Natural killer cell treated with Interleukin-12 subunit alpha and Interleukin-12 subunit beta and Interleukin-15 and Interleukin-18, amount 100 ng/mL, for 72 hours (primary cell): Measurements from ENCODE around the gene TAF6L. TPM values are rescaled to one million over a fixed set of nuclear protein-coding genes. Genes with fewer than 3 reads are reported as not detected.
A peak's percentile ranks its signal among the peaks of the same experiment; 100 is the strongest.
"Not testable (repeated sequence)": the region's sequence is repeated elsewhere in the genome, so short reads cannot be mapped to it uniquely, and the experiment has no call there.

Experiments
- ATAC-seq, 2 donors: fragments of 150-1000 bp; cut with Tn5 transposase in 1 of 2; sonication (Bioruptor Pico), chemical (Tn5 transposase) in 1 of 2; 2 replicates each; pipeline ENCODE4 v1.10.0; 2021
- DNase-seq: peaks from one replicate; pipeline ENCODE4 v3.0.0; 2022; ENCODE audit warnings: low spot score
- H3K27ac Mint-ChIP-seq, 2 donors: 1 replicate in 1 of 2; 2 replicates in 1 of 2; pipeline ENCODE4 v1.8.0; 2022; ENCODE audit warnings: mixed read lengths in 2 of 2, mild to moderate bottlenecking in 1 of 2, moderate library complexity in 1 of 2
- H3K27me3 Mint-ChIP-seq, 2 donors: 1 replicate in 1 of 2; 2 replicates in 1 of 2; pipeline ENCODE4 v1.8.0; 2022; ENCODE audit warnings: mixed read lengths in 2 of 2
- H3K36me3 Mint-ChIP-seq: one replicate; pipeline ENCODE4 v1.8.0; 2022; ENCODE audit warnings: mixed read lengths
- H3K4me1 Mint-ChIP-seq, 2 donors: 1 replicate in 1 of 2; 2 replicates in 1 of 2; pipeline ENCODE4 v1.8.0; 2022; ENCODE audit warnings: low read depth in 2 of 2, mixed read lengths in 2 of 2, mild to moderate bottlenecking in 1 of 2
- H3K4me3 Mint-ChIP-seq: one replicate; pipeline ENCODE4 v1.8.0; 2022; ENCODE audit warnings: mixed read lengths
- H3K9me3 Mint-ChIP-seq: 2 replicates; pipeline ENCODE4 v1.8.0; 2022; ENCODE audit warnings: mixed read lengths
- total RNA-seq, 2 donors: library from RNA; stranded (reverse); gene quantifications; one replicate each; pipeline ENCODE4 v1.2.3, GENCODE V29; 2022

Gene TAF6L
- total RNA-seq, 2 donors from 2014 or later = 13.9 to 34.1 TPM

- Mint-ChIP-seq H3K27ac (no peak overlapping the region), H3K4me1 (peaks cover 6% of the 10 kb centered on the region in 2 donors), H3K27me3 (no peaks in the 10 kb centered on the region), H3K9me3 (no peaks in the 10 kb centered on the region), H3K36me3 (no peaks in the 10 kb centered on the region), H3K4me3 (no peak overlapping the region)
- ATAC-seq (no peak), DNase-seq (no peak)
These were observed 23.6 kb upstream of the TAF6L start for GRCh38 chr11:62747475-62748160.

GRCh38 chr11:62749931-62750330 is 21.3 kb upstream of the TAF6L start:
- H3K4me1 Mint-ChIP-seq, DNase-seq, H3K36me3 Mint-ChIP-seq, ATAC-seq, H3K27me3 Mint-ChIP-seq, H3K4me3 Mint-ChIP-seq, H3K27ac Mint-ChIP-seq, H3K9me3 Mint-ChIP-seq: not testable (repeated sequence)

DNA sequence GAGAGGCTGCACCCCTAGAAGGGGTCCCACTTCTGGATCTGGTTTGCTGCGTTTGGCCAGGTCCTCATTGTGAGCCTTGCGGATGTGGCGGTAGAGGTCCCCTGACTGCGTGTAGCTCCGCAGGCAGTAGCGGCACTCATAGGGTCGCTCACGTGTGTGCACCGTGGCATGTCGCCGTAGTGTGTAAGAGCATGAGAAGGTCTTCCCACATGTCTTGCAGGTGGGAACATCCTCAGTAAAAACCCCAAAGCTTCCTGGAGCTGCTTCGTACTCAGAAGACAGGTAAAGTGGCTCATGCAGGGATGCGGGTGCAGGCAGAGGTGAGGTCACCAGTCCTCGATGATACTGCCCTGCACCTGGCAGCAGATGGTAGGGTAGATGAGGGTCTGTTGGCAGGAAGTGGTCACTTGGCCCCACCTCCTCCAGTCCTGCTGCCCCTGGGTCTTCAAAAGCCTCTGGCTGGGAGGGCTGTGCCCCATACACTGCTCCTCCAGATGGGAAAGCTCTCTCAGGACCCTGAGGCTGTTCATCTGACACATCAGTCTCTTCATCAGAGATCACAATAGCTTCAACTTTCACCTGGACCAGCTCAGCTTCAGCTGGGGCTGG is 18.9 kb upstream of the TAF6L start:
- Mint-ChIP-seq H3K27me3 (no peaks in the 10 kb centered on the region), H3K4me3 (no peak overlapping the region), H3K4me1 (peaks cover 6 to 9% of the 10 kb centered on the region in 2 donors), H3K27ac (peak overlapping the region in 1 of 2 donors; percentile 90), H3K36me3 (no peaks in the 10 kb centered on the region), H3K9me3 (no peaks in the 10 kb centered on the region)
- DNase-seq = no peak
- ATAC-seq = no peak

GRCh38 chr11:62752994-62753735 is 18.0 kb upstream of the TAF6L start:
- Mint-ChIP-seq H3K36me3 (no peaks in the 10 kb centered on the region), H3K27me3 (no peaks in the 10 kb centered on the region), H3K4me1 (peaks cover 6 to 9% of the 10 kb centered on the region in 2 donors), H3K4me3 (peak overlapping the region; percentile 90), H3K27ac (peak overlapping the region; percentile 79 to 90), H3K9me3 (no peaks in the 10 kb centered on the region)
- ATAC-seq (no peak), DNase-seq (no peak)

DNA sequence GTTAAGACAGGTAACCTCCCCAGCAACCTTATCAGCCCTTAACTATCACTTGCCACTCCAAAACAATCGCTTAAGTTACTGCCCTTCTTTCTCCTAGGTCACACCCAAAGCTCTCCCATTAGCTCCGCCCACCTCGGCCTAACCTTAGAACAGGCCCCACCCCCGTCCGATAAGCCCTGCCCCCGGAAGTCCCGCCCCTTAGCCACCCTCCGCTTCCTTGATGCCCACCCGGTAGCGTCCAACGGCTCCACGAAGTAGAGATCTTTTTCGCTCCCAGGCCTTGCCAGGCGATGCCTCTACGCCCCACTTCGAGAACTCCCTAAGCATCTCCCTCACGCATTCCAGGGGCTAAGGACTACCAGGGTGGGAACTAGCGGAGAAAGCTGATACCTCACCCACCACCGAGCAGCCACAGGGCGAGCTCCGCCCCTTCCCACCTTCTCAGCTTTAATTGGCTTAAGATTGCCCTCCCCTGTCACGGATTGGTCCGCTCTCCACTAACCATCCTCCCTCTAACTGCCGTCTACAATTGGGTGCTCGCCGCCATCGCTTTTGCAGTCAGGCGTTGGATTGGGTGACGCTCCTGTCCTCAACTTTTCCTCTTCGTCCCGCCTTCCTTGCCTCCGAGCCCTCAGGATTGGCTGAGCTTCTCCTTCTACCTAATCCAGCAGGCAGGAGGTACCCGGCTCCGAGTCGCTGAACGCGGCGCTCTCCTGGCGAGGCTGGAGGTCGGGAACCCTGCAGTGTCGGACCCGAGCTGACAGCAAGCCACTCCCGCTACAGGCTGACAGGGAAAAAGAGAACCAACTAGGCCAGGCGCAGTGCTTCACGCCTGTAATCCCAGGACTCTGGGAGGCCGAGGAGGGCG is 17.2 kb upstream of the TAF6L start, which contains the start of gene ZBTB3:
Gene ZBTB3 (minus strand): TSS at position 425 of the 868 bp plus-strand sequence. CDS start 496 bp downstream, outside the sequence.
- no peaks in the 10 kb centered on the region for H3K27me3 Mint-ChIP-seq
- H3K9me3 Mint-ChIP-seq = no peaks in the 10 kb centered on the region
- H3K27ac Mint-ChIP-seq = peak within 1 kb of the TSS; percentile 79 to 90
- ATAC-seq (peak; percentile 98), DNase-seq (peak; percentile 98)
- peak within 1 kb of the TSS; percentile 90 for H3K4me3 Mint-ChIP-seq
- peaks cover 2 to 6% of the 10 kb centered on the region in 2 donors for H3K4me1 Mint-ChIP-seq
- no peaks in the 10 kb centered on the region for H3K36me3 Mint-ChIP-seq

- H3K27ac Mint-ChIP-seq = no peak overlapping the region
These were observed 16.0 kb upstream of the TAF6L start for GRCh38 chr11:62755086-62755615.

GRCh38 chr11:62757846-62758788 is 13.1 kb upstream of the TAF6L start:
- ATAC-seq (no peak), DNase-seq (no peak)
- Mint-ChIP-seq H3K36me3 (no peaks in the 10 kb centered on the region), H3K27ac (no peak overlapping the region), H3K4me3 (no peak overlapping the region), H3K27me3 (no peaks in the 10 kb centered on the region), H3K4me1 (peaks cover 14% of the 10 kb centered on the region in 2 donors), H3K9me3 (no peaks in the 10 kb centered on the region)

More at GRCh38 chr11:62755086-62755615, 16.0 kb upstream of the TAF6L start:
- H3K9me3 Mint-ChIP-seq = no peaks in the 10 kb centered on the region
- H3K27me3 Mint-ChIP-seq = no peaks in the 10 kb centered on the region
- ATAC-seq (no peak), DNase-seq (no peak)
- H3K4me3 Mint-ChIP-seq = peak overlapping the region; percentile 41
- H3K36me3 Mint-ChIP-seq = no peaks in the 10 kb centered on the region
- peaks cover 0 to 3% of the 10 kb centered on the region in 2 donors for H3K4me1 Mint-ChIP-seq

GRCh38 chr11:62760867-62761227 is 10.3 kb upstream of the TAF6L start:
- not testable (repeated sequence) for H3K36me3 Mint-ChIP-seq, H3K27me3 Mint-ChIP-seq, H3K9me3 Mint-ChIP-seq, DNase-seq, ATAC-seq
- peak overlapping the region; percentile 80 to 95 for H3K27ac Mint-ChIP-seq
- H3K4me3 Mint-ChIP-seq = peak overlapping the region; percentile 93
- H3K4me1 Mint-ChIP-seq = peaks cover 11 to 14% of the 10 kb centered on the region in 2 donors

DNA sequence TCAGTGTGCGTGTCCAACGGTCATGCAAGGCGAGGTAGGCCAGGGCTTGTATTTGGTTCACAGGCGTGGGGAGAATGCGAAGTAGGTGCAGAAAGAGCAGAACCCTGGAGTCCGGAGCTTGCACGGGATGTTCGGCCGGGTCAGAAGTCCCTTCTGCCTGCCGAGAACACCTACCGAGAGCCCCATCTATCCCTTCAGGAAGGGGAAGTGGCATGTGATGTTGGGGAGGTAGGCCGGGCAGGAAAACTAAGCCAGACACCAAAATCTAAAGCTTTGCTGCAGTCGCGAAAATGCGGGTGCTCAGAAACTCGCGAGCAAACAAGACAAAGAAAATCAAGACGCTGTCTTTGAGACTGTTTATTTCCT is 435 bp upstream of the TAF6L start:
- peak overlapping the region; percentile 86 for H3K4me3 Mint-ChIP-seq
- no peaks in the 10 kb centered on the region for H3K9me3 Mint-ChIP-seq
- no peaks in the 10 kb centered on the region for H3K27me3 Mint-ChIP-seq
- no peaks in the 10 kb centered on the region for H3K36me3 Mint-ChIP-seq
- peak overlapping the region; percentile 82 to 87 for H3K27ac Mint-ChIP-seq
- ATAC-seq (no peak), DNase-seq (peak; percentile 61)
- peaks cover 14 to 15% of the 10 kb centered on the region in 2 donors for H3K4me1 Mint-ChIP-seq

DNA sequence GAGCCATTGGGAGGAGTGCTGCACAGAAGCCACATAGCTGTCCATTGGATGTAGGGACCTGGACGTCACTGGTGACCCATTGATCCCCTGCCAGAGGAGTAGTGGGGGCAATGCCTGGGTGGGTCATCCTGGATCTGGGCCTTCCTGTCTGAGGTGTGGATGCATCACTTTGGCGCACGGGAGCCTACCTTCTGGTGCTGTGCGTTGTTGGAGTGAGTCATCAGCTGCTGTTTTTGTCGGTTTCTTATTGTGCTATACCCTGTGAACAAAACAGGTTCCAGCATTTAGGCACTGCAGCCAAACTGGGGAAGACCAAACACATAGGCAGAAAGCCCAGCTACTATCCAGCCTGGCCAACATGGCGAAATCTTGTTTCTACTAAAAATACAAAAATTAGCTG is 3.2 kb downstream of the TAF6L start:
- H3K4me1 Mint-ChIP-seq = peaks cover 20 to 21% of the 10 kb centered on the region in 2 donors
- DNase-seq (peak; percentile 34), ATAC-seq (no peak)
- H3K36me3 Mint-ChIP-seq = no peaks in the 10 kb centered on the region
- H3K4me3 Mint-ChIP-seq = no peak overlapping the region
- no peaks in the 10 kb centered on the region for H3K9me3 Mint-ChIP-seq
- H3K27ac Mint-ChIP-seq = no peak overlapping the region
- H3K27me3 Mint-ChIP-seq = no peaks in the 10 kb centered on the region

DNA sequence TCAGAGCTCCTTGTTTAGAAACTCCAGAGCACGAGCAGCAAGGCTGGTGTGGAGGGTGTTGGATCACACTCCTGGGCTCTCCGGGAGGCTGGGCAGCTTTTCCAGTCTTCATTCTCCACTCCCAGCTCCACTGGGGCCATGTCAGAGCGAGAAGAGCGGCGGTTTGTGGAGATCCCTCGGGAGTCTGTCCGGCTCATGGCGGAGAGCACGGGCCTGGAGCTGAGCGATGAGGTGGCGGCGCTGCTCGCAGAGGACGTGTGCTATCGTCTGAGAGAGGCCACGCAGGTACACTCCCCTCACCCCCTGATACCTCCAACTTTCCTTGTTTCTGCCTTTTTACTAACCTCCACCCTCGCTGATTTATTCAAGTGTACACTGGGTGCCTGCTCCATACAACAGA is 4.5 kb downstream of the TAF6L start:
- peak; percentile 56 for DNase-seq
- no peaks in the 10 kb centered on the region for H3K36me3 Mint-ChIP-seq
- no peaks in the 10 kb centered on the region for H3K9me3 Mint-ChIP-seq
- no peaks in the 10 kb centered on the region for H3K27me3 Mint-ChIP-seq
- H3K27ac Mint-ChIP-seq = peak overlapping the region in 1 of 2 donors; percentile 39
- H3K4me1 Mint-ChIP-seq = peaks cover 13 to 14% of the 10 kb centered on the region in 2 donors
- no peak for ATAC-seq
- no peak overlapping the region for H3K4me3 Mint-ChIP-seq

DNA sequence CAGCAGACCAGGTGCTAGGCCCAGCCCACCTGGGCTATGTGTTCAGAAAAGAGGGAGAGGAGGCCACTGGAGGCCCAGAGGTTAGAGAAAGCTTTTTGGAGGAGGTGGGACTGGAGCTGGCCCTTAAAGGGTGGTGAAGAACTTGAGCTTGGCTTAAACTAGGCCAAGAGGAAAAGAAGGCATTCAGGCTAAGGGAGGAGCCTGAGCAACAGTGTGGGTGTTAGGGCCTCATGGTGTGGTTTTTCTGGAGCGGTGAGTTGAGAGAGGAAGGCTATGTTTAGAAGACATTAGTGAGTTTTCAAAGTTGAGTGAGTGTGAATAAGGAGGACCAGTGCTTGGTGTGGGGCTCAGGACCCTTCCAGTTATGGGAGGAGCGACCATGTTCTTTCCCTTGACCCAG is 6.2 kb downstream of the TAF6L start:
- DNase-seq (peak; percentile 20), ATAC-seq (no peak)
- Mint-ChIP-seq H3K27me3 (no peaks in the 10 kb centered on the region), H3K4me3 (no peak overlapping the region), H3K4me1 (peaks cover 6 to 7% of the 10 kb centered on the region in 2 donors), H3K27ac (peak overlapping the region in 1 of 2 donors; percentile 74), H3K36me3 (no peaks in the 10 kb centered on the region), H3K9me3 (no peaks in the 10 kb centered on the region)
